ENCODE data around the gene BMP4. TPM values are rescaled to one million over a fixed set of nuclear protein-coding genes. Genes with fewer than 3 reads are reported as not detected.
A peak's percentile ranks its signal among the peaks of the same experiment; 100 is the strongest.

Gene BMP4
- total and polyA plus RNA-seq, 7 donors, result 3.7 to 31.4 (median 19.4) TPM

DNA sequence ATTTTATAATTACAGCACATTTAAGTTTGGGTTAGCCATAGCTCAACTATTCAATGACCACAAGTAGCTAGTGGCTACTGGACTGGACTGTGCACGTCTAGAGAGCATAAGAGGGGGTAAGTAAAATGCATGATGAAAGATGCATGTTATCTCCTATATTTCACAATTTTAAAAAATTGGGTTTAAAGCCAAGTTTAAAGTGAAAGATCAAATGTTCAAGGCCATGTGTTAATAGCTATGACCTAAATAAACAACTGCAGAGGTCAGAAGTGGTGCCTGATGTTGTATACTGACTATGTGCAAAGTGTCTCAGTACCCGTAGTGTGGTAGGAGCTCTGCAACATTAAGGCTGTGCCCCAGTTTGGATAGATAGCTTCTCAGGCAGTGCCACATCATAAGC lies 48.2 kb downstream of the BMP4 start:
- no peak for DNase-seq
- Histone ChIP-seq H3K9me3 (peaks cover 0 to 11% (median 5%) of the 10 kb centered on the region in 4 donors), H3K36me3 (no peaks in the 10 kb centered on the region), H3K27me3 (no peaks in the 10 kb centered on the region), H3K4me3 (no peak overlapping the region), H3K4me1 (no peaks in the 10 kb centered on the region), H3K27ac (no peak overlapping the region)
- no peak for TF ChIP-seq POLR2A (IDR thresholded peaks at IDR 0.05)
- TF ChIP-seq POLR2AphosphoS5 (IDR thresholded peaks at IDR 0.05), result no peak
- TF ChIP-seq, protein P1, sequence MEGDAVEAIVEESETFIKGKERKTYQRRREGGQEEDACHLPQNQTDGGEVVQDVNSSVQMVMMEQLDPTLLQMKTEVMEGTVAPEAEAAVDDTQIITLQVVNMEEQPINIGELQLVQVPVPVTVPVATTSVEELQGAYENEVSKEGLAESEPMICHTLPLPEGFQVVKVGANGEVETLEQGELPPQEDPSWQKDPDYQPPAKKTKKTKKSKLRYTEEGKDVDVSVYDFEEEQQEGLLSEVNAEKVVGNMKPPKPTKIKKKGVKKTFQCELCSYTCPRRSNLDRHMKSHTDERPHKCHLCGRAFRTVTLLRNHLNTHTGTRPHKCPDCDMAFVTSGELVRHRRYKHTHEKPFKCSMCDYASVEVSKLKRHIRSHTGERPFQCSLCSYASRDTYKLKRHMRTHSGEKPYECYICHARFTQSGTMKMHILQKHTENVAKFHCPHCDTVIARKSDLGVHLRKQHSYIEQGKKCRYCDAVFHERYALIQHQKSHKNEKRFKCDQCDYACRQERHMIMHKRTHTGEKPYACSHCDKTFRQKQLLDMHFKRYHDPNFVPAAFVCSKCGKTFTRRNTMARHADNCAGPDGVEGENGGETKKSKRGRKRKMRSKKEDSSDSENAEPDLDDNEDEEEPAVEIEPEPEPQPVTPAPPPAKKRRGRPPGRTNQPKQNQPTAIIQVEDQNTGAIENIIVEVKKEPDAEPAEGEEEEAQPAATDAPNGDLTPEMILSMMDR (IDR thresholded peaks at IDR 0.05), result no peak
- no peak for TF ChIP-seq EP300 (IDR thresholded peaks at IDR 0.05)
- 64 to 67% methylated on average over 2 of the region's 2 CpGs for WGBS, 2 donors
- intact Hi-C loops (cut with DNase I), result no loop called here

DNA sequence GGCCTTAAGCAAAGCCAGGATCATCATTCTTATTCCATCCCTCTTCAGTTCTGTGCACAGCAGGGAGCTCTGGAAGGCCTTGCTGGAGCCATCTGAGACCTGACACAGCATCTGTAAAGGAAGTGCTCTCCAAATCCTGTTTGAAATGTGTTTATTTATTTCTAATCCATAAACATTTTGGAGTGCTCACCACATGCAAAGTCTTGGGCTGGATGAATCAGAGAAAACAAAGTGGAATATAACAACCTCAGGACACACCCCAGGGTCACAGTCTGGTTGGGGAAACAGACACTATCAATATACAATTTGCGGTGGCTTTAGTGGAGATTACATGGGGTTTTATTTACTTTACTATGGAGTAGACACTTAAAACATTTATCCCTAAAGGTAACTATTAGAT lies 54.3 kb downstream of the BMP4 start:
- peaks cover 0 to 11% (median 5%) of the 10 kb centered on the region in 4 donors for H3K9me3 ChIP-seq
- TF ChIP-seq, protein P1 (IDR thresholded peaks at IDR 0.05), result no peak
- TF ChIP-seq EP300 (IDR thresholded peaks at IDR 0.05), result no peak
- no peak for TF ChIP-seq POLR2A (IDR thresholded peaks at IDR 0.05)
- H3K27ac ChIP-seq, result no peak overlapping the region
- intact Hi-C loops (cut with DNase I), result no loop called here
- DNase-seq, result no peak
- H3K4me1 ChIP-seq, result no peaks in the 10 kb centered on the region
- WGBS, 2 donors, result 22 to 62% methylated on average over 1 of the region's 1 CpG
- no peak overlapping the region for H3K4me3 ChIP-seq
- no peaks in the 10 kb centered on the region for H3K36me3 ChIP-seq
- no peaks in the 10 kb centered on the region for H3K27me3 ChIP-seq

DNA sequence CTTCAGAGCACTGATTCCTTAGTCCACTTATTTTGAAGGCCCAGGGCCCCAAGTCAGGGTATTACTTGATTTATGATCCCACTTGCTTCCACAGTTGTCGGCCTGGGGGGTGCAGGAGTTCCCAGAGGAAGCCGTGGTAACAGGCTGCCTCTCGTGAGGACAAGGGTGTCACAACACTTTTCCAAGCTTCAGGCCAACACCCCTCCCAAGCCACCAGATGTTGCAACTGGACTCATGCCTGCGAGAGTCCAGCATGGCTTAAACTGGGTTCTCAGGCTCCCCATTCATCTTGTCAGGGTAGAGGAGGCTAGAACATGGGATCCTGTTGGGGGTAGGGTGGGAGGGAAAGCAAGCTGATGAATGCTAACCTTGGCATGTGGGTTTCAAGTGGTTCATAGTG lies 56.1 kb downstream of the BMP4 start:
- DNase-seq, result peak; percentile 80
- TF ChIP-seq POLR2A (IDR thresholded peaks at IDR 0.05) (no peak), POLR2AphosphoS5 (IDR thresholded peaks at IDR 0.05) (no peak), EP300 (IDR thresholded peaks at IDR 0.05) (no peak)
- TF ChIP-seq, protein P1 (IDR thresholded peaks at IDR 0.05), result no peak
- H3K9me3 ChIP-seq, result peaks cover 0 to 4% (median 2%) of the 10 kb centered on the region in 4 donors
- H3K27ac ChIP-seq, result no peak overlapping the region
- H3K4me1 ChIP-seq, result no peaks in the 10 kb centered on the region
- no peak overlapping the region for H3K4me3 ChIP-seq
- 74 to 83% methylated on average over 4 of the region's 4 CpGs for WGBS, 2 donors
- H3K36me3 ChIP-seq, result no peaks in the 10 kb centered on the region
- no peaks in the 10 kb centered on the region for H3K27me3 ChIP-seq
- intact Hi-C loops (cut with DNase I), result no loop called here

Small RNAs within 50 kb of the gene (small RNA-seq; reads per million reads assigned to genes)
- 0 reads per million in 3 donors for gene MIR5580

Measured in sigmoid colon (tissue), 7 donors.